Endothelial cell of umbilical vein (primary cell): ENCODE measurements around the gene LZTS2.

ENCODE experiments used
- EZH2 ChIP-seq: IDR thresholded peaks from 2 replicates; pipeline ENCODE4 v1.6.1; 2012; ENCODE audit warnings: borderline replicate concordance, low read depth, mild to moderate bottlenecking, moderate library complexity, low read length, inconsistent platforms; ENCODE audit not compliant: severe bottlenecking
- POLR2A ChIP-seq: IDR thresholded peaks from 2 replicates; pipeline ENCODE4 v1.6.1; 2012; ENCODE audit warnings: low read depth, mild to moderate bottlenecking, control low read depth, low read length
- TF ChIP-seq, protein P1 (sequence below), 2 donors: IDR thresholded peaks; 1 replicate in 1 of 2; 2 replicates in 1 of 2; pipeline ENCODE4 v1.5.1; 2011; ENCODE audit warnings: low read length in 2 of 2, mild to moderate bottlenecking in 2 of 2, moderate library complexity in 2 of 2, control low read depth in 1 of 2, inconsistent platforms in 1 of 2, low read depth in 1 of 2; ENCODE audit not compliant: insufficient read depth in 1 of 2; ENCODE audit errors: extremely low read depth in 1 of 2
- TF ChIP-seq, protein P2 (sequence below): IDR thresholded peaks from 2 replicates; pipeline ENCODE4 v1.6.1; 2011; ENCODE audit not compliant: insufficient read depth, insufficient read length

DNA sequence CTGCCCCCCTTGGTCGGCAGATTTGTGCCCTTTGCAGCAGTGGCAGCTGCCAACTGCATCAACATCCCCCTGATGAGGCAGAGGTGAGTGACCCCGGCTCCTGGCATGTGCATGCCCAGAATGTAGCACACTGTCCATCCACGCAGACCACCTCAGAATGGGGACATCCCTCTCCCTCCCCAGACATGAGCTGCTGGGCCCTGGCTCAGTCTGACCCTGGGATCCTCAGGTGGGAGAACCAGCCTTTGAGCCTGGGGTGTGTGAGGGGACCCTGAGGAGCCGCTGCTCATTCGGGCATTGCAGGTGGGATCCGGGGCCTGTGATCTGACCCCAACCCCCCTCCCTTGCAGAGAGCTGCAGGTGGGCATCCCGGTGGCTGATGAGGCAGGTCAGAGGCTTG is 37.1 kb downstream of the LZTS2 start:
- TF ChIP-seq POLR2A, result no peak
- TF ChIP-seq, protein P1, sequence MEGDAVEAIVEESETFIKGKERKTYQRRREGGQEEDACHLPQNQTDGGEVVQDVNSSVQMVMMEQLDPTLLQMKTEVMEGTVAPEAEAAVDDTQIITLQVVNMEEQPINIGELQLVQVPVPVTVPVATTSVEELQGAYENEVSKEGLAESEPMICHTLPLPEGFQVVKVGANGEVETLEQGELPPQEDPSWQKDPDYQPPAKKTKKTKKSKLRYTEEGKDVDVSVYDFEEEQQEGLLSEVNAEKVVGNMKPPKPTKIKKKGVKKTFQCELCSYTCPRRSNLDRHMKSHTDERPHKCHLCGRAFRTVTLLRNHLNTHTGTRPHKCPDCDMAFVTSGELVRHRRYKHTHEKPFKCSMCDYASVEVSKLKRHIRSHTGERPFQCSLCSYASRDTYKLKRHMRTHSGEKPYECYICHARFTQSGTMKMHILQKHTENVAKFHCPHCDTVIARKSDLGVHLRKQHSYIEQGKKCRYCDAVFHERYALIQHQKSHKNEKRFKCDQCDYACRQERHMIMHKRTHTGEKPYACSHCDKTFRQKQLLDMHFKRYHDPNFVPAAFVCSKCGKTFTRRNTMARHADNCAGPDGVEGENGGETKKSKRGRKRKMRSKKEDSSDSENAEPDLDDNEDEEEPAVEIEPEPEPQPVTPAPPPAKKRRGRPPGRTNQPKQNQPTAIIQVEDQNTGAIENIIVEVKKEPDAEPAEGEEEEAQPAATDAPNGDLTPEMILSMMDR (IDR thresholded peaks at IDR 0.05; ENCODE audit: extremely low read depth in 1 of 2, insufficient read depth in 1 of 2, low read depth in 1 of 2, low read length in 2 of 2), result no peak
- TF ChIP-seq, protein P2, sequence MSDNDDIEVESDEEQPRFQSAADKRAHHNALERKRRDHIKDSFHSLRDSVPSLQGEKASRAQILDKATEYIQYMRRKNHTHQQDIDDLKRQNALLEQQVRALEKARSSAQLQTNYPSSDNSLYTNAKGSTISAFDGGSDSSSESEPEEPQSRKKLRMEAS, result no peak
- no peak for TF ChIP-seq EZH2
